HepG2 (cell line): ENCODE results near the gene TRPM1.

ENCODE experiments used
- POLR2A ChIP-seq, 2 experiments: IDR thresholded peaks; 2 replicates each; pipeline ENCODE4 v1.6.1; 2011; ENCODE audit warnings: low read depth in 2 of 2, low read length in 2 of 2, mild to moderate bottlenecking in 1 of 2, moderate library complexity in 1 of 2; ENCODE audit not compliant: insufficient read depth in 1 of 2
- POLR2AphosphoS5 ChIP-seq: IDR thresholded peaks from 2 replicates; pipeline ENCODE4 v1.6.1; 2012; ENCODE audit warnings: low read depth, low read length
- RFXANK ChIP-seq: IDR thresholded peaks from 2 replicates; pipeline ENCODE4 v1.6.1; 2016
- ZNF354B ChIP-seq: sonication (generic); formaldehyde crosslinking; IDR thresholded peaks from 2 replicates; pipeline ENCODE4 v1.8.0; 2022; ENCODE audit warnings: mild to moderate bottlenecking, missing genetic modification reagents
- ZNF629 ChIP-seq: sonication (generic); formaldehyde crosslinking; conservative IDR thresholded peaks from 2 replicates; pipeline ENCODE4 v1.5.0; 2020; ENCODE audit warnings: missing genetic modification reagents

DNA sequence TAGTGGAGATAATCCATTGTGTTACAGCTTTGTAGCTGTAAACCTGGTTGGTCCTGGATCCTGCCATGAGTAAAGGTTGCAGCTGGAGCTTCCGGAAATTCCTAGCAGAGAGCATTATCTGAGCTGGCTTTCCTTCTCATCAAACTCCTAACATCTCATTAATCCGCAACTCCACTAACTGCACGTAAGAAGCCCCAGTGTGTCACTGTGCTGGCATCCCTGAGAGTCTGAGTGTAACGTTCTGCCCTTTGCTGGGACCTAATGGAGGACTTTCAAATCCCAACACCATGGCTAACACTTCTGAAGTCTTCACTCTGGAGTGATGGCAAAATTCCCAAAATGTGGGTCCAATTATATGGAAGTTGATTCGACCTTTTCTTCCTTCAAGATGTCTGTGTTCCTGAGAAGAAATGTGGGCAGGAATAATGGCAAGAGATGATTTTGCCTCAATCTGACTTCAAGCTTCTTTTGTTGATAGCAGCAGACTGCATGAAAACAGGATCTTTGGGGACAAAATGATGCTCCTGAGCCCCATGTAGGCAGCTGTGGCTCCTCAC, 9.6 kb upstream of the TRPM1 start:
- TF ChIP-seq RFXANK (CRISPR knock-in tag) (no peak), POLR2A (IDR thresholded peaks at IDR 0.05; ENCODE audit: insufficient read depth in 1 of 2, low read depth in 2 of 2, low read length in 2 of 2) (no peak), ZNF354B (CRISPR knock-in tag) (no peak), ZNF629 (CRISPR knock-in tag) (no peak), POLR2AphosphoS5 (no peak)
